GM21423 (cell line): ENCODE data around the gene TBX19.

Source experiments
- ATAC-seq: cut with Tn5 transposase; IDR thresholded peaks from one replicate; pipeline ENCODE4 v1.9.1; 2021; ENCODE audit warnings: mild to moderate bottlenecking, moderate library complexity; ENCODE audit not compliant: unreplicated experiment

TBX19 gene

DNA sequence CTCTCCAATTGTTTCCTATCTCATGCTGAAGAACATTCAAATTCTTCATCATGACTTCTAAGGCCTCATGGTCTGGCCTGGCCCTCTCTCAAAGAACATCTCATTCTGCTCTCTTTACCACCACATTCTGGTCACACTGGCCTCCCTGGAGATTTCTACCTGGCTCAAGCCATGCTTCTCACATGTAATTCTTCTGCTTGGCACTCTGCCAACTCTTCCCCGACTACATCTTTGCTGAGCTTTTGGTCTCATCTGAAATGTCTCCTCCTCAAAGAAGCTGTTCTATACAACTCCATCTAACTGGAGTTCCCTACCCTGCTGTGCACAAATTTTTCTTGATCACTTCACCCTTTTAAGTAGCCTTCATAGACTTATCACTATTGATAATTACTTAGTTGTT, 1.4 kb upstream of the TBX19 start:
- no peak for ATAC-seq

DNA sequence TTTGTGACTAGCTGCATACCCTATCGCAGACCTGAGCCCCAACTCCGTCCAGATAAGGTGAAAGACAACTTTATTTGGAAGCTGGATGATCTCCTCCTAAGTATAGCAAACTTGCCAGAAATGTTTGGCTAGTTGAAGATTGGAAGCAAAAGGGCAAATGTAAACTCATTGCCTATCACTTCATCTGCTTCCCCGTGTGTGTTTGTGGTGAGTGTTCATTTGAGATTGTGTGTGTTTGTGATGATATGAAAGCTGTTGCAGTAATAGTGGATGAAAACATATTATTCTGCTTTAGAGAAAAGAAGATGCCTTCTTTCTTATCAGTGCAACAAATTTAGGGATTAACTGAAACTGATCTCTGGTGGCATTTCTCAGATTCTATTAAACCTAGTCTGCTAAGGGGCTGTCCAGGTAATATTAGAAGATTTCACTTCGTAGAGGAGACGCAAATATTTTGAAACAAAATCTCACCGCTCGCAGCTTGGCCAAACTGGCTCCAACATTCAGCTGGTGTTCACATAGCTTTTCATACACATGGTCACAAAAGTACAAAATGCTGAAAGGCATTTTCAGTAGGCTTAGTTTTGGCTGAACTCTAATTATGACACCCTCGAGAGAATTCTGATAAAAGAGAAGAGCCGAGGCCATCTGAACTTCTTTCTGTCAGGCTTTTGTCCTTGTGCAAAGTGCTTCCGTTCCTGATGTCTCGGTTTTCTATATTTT, 1.1 kb downstream of the TBX19 start:
- ATAC-seq = no peak

DNA sequence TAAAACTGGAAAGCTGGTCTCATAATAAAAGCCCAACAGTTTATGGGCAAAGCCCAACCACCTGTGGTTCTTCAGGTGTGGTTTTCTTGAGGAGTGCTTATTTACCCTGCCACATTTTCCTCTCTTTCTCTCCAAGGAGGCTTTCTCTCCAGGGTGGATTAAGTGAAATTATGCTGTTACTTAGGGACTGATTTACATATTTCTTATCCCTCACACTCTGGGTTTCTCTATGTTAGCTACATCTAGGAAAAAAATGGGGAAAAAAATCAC, 4.8 kb downstream of the TBX19 start:
- no peak for ATAC-seq

DNA sequence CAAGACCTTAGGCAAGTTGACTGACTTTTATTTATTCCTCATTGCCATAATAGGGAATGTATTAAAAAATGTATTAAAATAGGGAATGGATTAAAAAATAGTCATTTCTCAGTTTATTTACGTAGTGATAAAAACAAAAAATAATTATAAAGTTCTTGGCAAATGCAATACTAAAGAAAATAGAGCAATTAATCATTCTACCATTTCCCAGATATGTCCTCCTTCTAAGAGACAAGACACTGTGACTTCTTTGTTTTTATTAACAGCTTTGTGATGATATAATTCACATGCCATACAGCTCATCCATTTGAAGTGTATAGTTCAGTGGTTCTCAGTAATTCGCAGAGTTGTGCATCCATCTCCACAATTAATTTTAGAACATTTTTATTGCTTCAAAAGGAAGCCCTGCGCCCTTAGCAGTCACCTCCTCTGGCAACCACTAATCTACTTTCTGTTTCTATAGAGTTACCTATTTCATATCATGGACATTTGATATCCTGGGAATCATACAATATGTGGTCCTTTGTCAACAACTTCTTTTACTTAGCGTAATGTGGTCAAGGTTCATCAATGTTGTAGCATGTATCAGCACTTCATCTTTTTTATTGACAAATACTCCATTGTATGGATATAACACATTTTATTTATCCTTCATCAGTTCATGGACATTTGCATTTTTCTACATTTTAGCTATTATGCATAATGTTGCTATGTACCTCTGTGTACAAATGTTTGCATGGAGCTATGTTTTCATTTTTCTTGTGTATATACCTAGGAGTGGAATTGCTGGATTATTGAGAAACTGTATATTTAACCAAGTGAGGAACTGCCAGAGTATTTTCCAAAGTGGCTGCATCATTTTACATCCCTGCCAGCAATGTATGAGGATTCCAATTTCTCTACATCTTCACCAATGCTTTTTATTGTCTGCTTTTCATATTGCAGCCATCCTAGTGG, 5.6 kb downstream of the TBX19 start:
- ATAC-seq = no peak

DNA sequence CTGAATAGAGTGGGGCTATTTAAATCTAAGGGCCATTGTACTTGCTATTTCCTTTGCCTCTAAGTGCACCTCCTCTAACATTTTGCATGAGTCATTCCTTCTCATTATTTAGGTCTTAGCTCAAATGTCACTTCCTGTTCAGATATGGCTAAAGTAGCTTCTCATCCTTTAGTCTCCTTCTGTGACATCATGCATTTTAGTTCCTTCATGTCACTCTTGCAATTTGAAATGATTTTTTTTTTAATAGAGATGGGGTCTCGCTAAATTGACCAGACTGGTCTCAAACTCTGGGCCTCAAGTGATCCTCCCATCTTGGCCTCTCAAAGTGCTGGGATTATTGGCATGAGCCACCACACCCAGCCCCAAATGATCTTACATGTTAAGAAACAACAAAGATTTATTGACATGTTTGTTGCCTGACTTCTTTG, 6.6 kb downstream of the TBX19 start:
- ATAC-seq = no peak

DNA sequence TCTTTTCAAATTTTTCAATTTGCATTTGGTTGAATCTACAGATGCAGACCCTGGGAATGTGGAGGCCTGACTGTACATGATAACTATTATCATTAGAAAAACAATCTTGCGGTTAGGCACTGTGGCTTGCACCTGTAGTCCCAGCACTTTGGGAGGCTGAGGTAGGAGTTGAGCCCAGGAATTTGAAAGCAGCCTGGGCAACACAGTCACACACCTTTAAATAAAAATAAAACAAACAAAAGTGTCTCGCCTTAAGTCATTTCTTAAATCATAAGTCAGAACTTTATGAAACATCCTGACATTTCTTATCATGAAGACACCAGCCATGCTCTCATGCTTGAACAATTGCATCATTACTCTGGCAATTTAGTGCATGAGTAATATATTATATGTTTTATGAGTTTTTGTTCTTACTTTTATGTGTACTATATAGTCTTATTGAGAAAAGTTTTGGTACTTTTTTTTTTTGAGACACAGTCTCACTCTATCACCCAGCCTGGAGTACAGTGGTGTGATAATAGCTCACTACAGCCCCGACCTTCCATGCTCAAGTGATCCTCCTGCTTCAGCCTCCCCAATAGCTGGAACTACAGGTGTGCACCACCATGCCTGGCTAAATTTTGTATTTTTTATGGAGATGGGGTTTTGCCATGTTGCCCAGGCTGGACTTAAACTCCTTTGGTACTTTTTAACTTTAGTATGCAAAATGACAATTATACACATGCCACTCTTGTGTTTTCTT, 7.8 kb downstream of the TBX19 start:
- ATAC-seq = no peak

DNA sequence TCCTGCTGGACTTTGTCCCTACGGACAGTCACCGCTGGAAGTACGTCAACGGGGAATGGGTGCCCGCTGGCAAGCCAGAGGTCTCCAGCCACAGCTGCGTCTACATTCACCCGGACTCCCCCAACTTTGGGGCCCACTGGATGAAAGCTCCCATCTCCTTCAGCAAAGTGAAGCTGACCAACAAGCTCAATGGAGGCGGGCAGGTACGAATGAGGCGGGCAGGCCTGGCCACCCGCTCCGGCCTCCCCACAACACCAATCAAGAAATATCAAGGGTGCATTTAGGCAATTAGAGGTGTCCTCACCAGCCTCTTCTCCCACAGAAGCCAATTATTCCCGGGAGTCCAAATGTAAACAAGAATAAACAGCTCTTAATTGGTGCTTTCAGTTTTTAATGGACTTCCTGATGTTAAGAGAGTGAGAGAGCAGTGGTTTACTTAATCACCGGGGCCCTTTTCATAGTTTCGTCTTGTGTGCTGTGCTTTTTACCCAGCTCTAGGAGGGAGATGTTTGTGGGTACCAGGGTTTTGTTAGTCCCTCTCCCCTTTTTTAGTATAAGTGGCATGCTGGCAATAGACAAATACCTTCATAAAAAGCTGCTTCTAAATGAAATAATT, 10.7 kb downstream of the TBX19 start:
- ATAC-seq = no peak

DNA sequence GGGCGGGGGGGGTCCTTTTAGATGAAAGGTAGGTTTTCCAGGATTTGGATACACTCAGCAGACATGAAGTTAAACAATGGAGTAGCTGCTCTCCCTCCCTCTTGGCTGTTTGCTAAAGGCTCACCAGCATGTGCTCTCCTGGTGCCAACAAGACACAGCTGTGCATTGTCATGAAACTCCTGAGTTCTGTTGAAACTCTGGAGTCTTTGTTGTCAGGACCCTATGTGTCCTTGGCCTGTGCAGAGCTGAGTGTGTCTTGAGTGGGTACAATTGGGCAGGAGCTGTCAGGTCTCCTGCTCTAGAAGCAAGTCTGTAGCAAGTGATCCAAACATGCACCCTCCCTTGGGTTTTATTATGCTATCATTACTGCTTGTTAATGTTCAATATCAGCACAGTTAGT, 12.7 kb downstream of the TBX19 start:
- no peak for ATAC-seq

DNA sequence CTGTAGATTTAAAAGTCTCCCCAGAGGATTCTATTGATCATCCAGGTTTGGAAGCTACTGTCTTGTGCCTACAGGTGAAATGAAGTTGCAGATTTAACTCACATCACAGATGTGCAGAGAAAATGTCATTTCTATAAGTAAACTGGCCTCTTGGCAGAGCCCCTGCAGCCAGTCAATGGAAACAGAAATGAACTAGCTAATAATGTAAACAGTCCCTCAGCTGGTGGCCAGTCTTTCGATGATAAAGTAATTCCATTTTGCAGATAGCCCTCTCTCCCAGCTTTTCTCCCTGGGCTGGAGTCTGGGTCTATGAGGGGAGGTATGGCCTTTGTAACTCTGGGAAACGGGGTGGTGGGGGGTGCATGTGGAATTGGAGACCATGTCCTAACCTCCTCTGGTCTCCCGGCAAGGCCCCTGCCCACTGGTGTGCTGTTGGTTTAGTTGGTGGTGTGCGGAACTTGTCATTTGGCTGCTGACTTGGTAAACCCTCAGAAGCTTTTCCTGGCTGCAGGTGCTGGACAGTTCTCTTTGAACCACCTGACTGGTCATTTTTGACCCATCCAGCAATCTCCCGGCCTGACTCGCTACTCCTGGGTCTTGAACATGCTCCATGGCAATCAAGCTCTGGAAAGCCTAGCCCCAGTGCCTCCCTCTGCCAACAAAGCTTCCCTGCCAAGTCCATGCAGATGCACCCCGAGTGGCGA, 14.9 kb downstream of the TBX19 start:
- no peak for ATAC-seq

DNA sequence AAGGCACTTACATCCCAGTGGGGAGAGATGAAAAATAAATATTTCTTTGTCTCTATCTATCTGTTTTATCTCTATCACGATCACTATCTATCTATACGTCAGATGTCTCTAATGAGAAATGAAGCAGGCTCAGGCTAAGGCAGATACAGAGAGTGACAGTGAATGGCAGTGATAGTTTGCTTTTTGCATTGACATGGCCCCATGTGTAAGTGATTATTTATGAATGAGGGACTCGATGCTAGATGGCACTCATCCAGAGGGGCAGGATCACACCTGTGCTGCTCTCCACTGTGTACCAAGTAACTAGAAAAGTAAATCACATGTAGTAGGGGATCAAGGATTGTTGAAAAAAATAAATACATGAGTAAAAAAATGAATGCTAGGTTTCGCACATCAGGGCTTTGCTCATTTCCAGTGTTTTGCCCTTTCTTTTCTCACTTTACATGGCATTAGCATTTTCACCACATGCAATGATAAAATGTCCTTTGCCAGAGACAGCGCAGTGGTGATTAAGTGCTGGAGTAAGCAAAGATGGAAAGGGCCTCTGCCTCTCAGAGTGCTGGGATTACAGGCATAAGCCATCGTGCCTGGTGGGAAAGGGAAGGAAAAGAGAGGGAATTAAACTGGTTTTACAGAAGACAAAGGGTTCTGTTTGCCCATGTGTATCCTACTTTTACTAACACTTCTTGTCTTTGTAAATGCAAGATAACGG, 16.5 kb downstream of the TBX19 start:
- no peak for ATAC-seq

DNA sequence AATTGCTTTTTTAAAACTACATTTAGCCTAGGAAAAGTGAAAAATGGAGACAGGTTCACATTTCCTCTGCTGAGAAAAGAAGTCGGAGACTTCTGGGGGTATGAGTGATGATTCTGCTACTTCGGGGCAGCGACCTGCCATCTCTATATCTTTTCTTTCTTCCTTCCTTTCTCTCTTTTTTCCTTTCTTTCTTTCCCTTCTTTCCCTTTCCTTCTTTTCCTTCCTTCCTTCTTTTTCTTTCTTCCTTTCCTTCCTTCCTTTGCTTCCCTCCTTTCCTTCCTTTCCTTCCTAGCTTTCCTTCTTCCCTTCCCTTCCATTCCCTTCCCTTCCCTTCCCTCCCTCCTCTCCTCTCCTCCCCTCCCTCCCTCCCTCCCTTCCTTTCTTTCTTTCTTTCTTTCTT, 17.8 kb downstream of the TBX19 start:
- no peak for ATAC-seq

DNA sequence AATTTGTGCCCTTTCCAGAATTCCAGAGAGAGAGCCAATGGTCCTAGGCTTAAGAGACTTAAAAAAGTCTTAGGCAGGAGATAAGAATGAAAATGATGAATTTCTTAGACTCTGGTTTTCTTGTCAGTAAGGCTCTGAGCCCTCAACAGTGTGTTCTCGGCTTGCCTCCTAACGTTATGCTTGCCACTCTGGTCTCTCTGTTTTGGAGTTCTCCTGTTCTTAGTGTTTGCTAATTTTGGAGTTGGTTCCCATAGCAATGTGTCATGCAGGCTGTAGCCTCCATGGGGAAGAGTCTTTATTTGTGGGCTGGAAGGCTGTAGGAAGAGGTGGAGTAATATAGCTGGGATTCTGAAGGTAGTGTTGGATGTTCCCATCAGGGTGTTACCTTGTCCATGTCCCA, 19.9 kb downstream of the TBX19 start:
- ATAC-seq = no peak

DNA sequence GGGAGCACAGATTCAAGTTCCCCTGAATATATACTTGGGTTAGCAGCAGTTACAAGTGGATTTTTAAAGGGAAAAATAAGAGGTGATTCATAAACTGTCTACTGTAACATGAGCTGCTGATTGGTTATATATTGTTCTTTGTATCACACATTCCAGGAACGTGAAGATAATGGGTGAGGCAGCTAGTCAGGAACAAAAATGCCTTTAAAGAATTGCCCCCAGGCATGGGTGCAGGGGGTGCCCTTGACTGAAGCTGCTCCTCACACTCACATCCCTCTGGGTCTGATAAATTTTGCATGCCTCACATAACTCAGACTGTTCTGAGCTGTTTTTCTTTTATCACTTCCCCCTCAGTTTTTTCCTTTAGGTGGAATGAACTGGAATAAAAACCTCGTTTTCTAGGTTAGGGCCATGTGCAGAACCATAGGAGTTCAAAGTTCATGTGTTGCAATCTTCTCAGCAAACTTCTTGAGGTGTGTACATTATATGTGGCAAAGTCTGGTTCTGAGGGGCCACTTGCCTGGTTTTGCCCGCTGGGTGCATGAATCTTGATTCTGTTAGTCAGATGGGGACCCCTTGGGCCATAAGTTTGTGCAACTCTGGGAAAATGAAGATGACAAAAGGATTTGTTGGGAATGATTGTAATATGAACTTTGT, 21.1 kb downstream of the TBX19 start:
- no peak for ATAC-seq

DNA sequence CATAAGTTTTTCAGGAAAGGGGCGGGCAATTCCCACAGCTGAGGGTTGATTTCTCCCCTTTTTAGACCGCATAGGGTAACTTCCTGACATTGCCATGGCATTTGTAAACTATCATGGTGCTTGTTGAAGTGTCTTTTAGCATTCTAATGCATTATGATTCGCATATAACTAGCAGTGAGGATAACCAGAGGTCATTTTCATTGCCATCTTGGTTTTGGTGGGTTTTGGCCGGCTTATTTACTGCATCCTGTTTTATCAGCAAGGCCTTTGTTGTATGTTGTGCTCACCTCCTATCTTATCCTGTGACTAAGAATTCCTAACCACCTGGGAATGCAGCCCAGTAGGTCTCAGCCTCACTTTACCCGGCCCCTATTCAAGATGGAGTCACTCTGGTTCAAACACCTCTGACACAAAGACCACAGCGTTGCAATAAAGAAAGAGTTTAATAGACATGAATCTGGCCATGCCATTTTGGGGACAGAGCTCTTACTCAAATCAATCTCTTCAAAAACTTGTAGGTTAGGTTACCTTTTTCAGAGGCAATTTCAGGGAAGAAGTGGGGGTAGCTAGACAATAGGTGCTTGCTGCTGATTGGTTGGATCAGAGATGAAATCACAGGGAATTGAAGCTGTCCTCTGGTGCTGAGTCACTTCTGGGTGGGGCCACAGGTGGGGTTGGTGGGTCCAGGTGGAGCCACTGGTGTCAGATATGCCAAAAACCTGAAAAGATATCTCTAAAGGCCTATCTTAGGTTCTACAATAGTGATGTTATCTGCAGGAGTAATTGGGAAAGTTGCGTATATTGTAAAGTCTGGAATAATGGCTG, 23.3 kb downstream of the TBX19 start:
- no peak for ATAC-seq

DNA sequence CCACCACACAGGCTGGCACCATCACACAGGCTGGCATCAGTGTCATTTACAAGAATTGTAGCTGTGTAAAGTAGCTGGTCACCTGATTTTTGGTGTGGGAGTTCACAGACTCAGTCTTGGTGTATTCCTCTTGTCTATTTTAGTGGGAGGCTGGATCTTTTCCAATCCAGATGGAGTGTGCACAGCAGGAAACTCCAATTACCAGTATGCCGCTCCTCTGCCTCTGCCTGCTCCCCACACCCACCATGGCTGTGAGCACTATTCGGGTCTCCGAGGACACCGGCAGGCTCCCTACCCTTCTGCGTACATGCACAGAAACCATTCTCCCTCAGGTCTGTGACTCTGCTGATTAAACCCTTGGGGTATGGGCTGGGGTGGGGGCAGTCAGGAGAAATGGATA, 24.2 kb downstream of the TBX19 start:
- no peak for ATAC-seq

DNA sequence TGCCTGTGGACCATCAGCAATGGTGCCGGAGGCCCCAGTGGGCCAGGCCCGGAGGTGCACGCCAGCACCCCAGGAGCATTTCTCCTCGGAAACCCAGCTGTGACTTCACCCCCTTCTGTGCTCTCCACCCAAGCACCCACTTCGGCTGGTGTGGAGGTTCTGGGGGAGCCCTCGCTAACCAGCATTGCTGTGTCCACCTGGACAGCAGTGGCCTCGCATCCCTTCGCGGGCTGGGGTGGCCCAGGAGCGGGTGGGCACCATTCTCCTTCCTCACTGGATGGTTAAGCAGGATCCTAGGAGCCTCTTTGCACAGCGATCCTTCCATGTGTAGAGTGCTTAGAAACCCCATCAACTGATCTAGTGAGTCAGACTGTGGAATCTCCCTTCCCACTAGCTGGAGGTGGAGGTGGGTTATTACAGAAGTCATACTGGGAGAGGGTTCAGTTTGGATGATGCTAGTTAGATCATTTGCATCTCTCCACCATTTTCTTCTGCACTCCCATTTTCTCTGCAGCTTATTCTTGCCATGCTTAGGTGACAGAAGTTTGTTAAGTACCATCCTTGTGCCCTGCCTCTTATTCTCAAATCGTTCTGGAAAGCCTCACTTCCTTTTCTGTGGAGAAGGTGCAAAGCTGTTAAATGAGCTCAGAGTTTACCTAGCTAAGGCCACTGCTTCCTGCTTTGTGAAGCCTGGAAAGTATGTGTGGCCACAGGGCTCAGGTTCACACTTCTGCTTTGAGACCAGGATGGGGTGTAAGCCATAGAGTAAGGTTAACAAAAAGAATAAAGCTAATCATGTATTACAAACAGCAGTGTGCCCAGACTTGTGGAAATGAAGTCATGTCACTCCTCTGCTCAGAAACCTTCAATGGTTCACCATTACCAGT, 32.3 kb downstream of the TBX19 start:
- no peak for ATAC-seq

DNA sequence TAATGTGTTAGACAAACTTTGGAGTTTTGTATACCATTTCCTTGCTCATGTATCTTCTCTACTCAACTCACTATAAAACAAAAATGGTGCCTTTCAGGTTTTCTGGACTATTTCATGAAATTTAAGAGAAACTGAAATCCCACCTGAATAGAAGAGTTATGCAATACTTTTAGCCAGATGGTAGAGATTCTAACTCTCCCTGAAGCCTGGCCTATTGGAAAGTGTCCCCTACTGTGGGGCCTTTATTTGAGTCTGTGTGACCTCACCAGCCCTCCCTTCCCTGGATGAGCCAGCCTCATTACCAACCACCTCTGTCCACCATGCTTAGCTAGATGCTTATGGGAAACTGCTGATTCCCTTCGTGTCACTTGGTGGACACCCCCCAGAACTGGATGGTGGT, 35.5 kb downstream of the TBX19 start:
- ATAC-seq = no peak

DNA sequence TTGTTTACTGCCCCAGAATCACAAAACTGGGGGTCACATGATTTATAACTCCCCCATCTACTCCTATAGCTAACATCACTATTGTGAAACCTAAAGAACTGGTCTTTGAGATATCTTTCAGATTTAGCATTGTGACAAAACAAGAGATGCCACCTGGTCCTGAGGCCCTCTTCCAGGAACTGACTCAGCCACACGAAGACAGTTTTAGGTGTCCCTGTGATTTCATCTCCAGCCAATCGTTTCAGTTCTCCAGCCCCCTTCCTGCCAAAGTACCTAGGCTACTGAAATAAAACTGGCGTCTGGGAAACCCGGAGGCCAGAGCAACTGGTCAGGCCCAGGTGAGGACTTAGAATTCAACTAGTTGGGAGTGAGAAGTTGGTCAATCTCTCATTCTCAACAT, 36.6 kb downstream of the TBX19 start:
- ATAC-seq = no peak
